Measurements from ENCODE around the gene GADD45GIP1.

DNA sequence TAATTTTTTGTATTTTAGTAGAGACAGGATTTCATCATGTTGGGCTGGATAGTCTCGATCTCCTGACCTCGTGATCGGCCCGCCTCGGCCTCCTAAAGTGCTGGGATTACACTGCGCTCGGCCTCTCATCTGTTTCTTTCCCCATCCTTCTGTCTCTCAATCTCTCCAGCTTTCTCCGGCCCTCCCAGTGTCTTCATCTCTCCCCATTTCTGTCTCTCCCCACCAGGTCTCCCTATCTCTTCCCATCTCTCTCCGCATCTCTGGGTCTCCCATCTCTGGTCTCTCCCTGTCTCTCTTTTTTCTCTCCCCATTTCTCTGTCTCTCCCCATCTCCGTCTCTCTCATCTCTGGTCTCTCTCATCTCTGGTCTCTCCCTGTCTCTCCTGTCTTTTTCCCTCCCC is 26.1 kb upstream of the GADD45GIP1 start:
- TF ChIP-seq, protein P1, sequence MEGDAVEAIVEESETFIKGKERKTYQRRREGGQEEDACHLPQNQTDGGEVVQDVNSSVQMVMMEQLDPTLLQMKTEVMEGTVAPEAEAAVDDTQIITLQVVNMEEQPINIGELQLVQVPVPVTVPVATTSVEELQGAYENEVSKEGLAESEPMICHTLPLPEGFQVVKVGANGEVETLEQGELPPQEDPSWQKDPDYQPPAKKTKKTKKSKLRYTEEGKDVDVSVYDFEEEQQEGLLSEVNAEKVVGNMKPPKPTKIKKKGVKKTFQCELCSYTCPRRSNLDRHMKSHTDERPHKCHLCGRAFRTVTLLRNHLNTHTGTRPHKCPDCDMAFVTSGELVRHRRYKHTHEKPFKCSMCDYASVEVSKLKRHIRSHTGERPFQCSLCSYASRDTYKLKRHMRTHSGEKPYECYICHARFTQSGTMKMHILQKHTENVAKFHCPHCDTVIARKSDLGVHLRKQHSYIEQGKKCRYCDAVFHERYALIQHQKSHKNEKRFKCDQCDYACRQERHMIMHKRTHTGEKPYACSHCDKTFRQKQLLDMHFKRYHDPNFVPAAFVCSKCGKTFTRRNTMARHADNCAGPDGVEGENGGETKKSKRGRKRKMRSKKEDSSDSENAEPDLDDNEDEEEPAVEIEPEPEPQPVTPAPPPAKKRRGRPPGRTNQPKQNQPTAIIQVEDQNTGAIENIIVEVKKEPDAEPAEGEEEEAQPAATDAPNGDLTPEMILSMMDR (conservative IDR thresholded peaks at IDR 0.05), result no peak
- TF ChIP-seq ZFX (IDR thresholded peaks at IDR 0.05), result no peak
